HepG2 (cell line): Measurements from ENCODE around the gene STUB1. TPM values are rescaled to one million over a fixed set of nuclear protein-coding genes. Genes with fewer than 3 reads are reported as not detected.
A peak's percentile ranks its signal among the peaks of the same experiment; 100 is the strongest.

ENCODE experiments used
- ADNP ChIP-seq: sonication (generic); formaldehyde crosslinking; IDR thresholded peaks from 2 replicates; pipeline ENCODE4 v1.4.0; 2020; ENCODE audit warnings: missing genetic modification reagents
- AGO2 ChIP-seq: fragments of 200-400 bp; formaldehyde crosslinking; optimal IDR thresholded peaks from 2 replicates; pipeline ENCODE3; 2017; ENCODE audit warnings: mild to moderate bottlenecking, low read depth, low read length, moderate library complexity
- EED ChIP-seq: sonication (generic); formaldehyde crosslinking; IDR thresholded peaks from 2 replicates; pipeline ENCODE4 v1.5.0; 2020; ENCODE audit warnings: mild to moderate bottlenecking, missing genetic modification reagents
- EHMT2 ChIP-seq: fragments of 200-600 bp; sonication (generic); IDR thresholded peaks from 2 replicates; pipeline ENCODE4 v1.7.0; 2017; ENCODE audit warnings: antibody characterized with exemption, low read depth, low read length, borderline replicate concordance
- IRF2 ChIP-seq: IDR thresholded peaks from 2 replicates; pipeline ENCODE4 v1.6.1; 2018; ENCODE audit warnings: missing genetic modification reagents, missing compliant biosample characterization
- KLF12 ChIP-seq: sonication (generic); formaldehyde crosslinking; IDR thresholded peaks from 2 replicates; pipeline ENCODE4 v1.4.0; 2020; ENCODE audit warnings: missing genetic modification reagents, borderline replicate concordance
- MIER3 ChIP-seq: IDR thresholded peaks from 2 replicates; pipeline ENCODE4 v1.6.1; 2016; ENCODE audit warnings: missing compliant biosample characterization, borderline replicate concordance
- NAIF1 ChIP-seq: sonication (generic); formaldehyde crosslinking; IDR thresholded peaks from 2 replicates; pipeline ENCODE4 v1.5.0; 2020; ENCODE audit warnings: mild to moderate bottlenecking, missing genetic modification reagents, borderline replicate concordance
- NFE2L2 ChIP-seq: fragments of 150-350 bp; IDR thresholded peaks from 2 replicates; pipeline ENCODE4 v1.6.1; 2014; ENCODE audit warnings: low read length
- NFYC ChIP-seq: IDR thresholded peaks from 2 replicates; pipeline ENCODE4 v1.6.1; 2016; ENCODE audit warnings: missing genetic modification reagents, missing compliant biosample characterization
- TBL1XR1 ChIP-seq: fragments of 150-350 bp; IDR thresholded peaks from 2 replicates; pipeline ENCODE4 v1.6.1; 2014; ENCODE audit warnings: borderline replicate concordance, low read length; ENCODE audit not compliant: partially characterized antibody
- U2AF2 ChIP-seq: fragments of 200-400 bp; formaldehyde crosslinking; IDR thresholded peaks from 2 replicates; pipeline ENCODE4 v1.6.1; 2017; ENCODE audit warnings: low read depth, mild to moderate bottlenecking, low read length
- YEATS2 ChIP-seq: sonication (generic); formaldehyde crosslinking; IDR thresholded peaks from 2 replicates; pipeline ENCODE4 v1.4.0; 2020; ENCODE audit warnings: missing genetic modification reagents, borderline replicate concordance
- ZKSCAN8 ChIP-seq: IDR thresholded peaks from 2 replicates; pipeline ENCODE4 v1.6.1; 2016; ENCODE audit warnings: borderline replicate concordance, missing genetic modification reagents, missing compliant biosample characterization
- ZNF12 ChIP-seq: sonication (generic); formaldehyde crosslinking; IDR thresholded peaks from 2 replicates; pipeline ENCODE4 v1.5.0; 2020; ENCODE audit warnings: missing genetic modification reagents
- ZNF205 ChIP-seq: IDR thresholded peaks from 2 replicates; pipeline ENCODE4 v1.6.1; 2018; ENCODE audit warnings: missing biosample characterization, missing genetic modification reagents
- ZNF431 ChIP-seq: sonication (generic); formaldehyde crosslinking; IDR thresholded peaks from 2 replicates; pipeline ENCODE4 v1.9.0; 2022; ENCODE audit warnings: missing genetic modification reagents, low read depth, mild to moderate bottlenecking, borderline replicate concordance
- ZNF552 ChIP-seq: sonication (generic); formaldehyde crosslinking; IDR thresholded peaks from 2 replicates; pipeline ENCODE4 v1.9.0; 2022; ENCODE audit warnings: missing genetic modification reagents, mild to moderate bottlenecking, borderline replicate concordance
- ZNF567 ChIP-seq: sonication (generic); formaldehyde crosslinking; IDR thresholded peaks from 2 replicates; pipeline ENCODE4 v1.8.1; 2023; ENCODE audit warnings: mild to moderate bottlenecking, missing genetic modification reagents, borderline replicate concordance
- ZNF572 ChIP-seq: sonication (generic); formaldehyde crosslinking; IDR thresholded peaks from 2 replicates; pipeline ENCODE4 v1.5.1; 2020; ENCODE audit warnings: mild to moderate bottlenecking, missing genetic modification reagents
- ZNF605 ChIP-seq: sonication (generic); formaldehyde crosslinking; IDR thresholded peaks from 2 replicates; pipeline ENCODE4 v1.8.0; 2022; ENCODE audit warnings: mild to moderate bottlenecking, missing genetic modification reagents
- ZNF737 ChIP-seq: sonication (generic); formaldehyde crosslinking; IDR thresholded peaks from 2 replicates; pipeline ENCODE4 v1.5.0; 2020; ENCODE audit warnings: missing genetic modification reagents, mild to moderate bottlenecking, borderline replicate concordance
- ZNF782 ChIP-seq: sonication (generic); formaldehyde crosslinking; IDR thresholded peaks from 2 replicates; pipeline ENCODE4 v1.4.0; 2020; ENCODE audit warnings: missing genetic modification reagents, mild to moderate bottlenecking, borderline replicate concordance
- ZNF788 ChIP-seq: sonication (generic); formaldehyde crosslinking; IDR thresholded peaks from 2 replicates; pipeline ENCODE4 v1.5.0; 2020; ENCODE audit warnings: mild to moderate bottlenecking, missing genetic modification reagents, borderline replicate concordance
- ZNF891 ChIP-seq: sonication (generic); formaldehyde crosslinking; IDR thresholded peaks from 2 replicates; pipeline ENCODE4 v1.5.0; 2020; ENCODE audit warnings: mild to moderate bottlenecking, missing genetic modification reagents
- polyA plus RNA-seq, 8 experiments: library from polyadenylated mRNA; depleted of rRNA in 3 of 8; stranded (reverse) in 7 of 8; unstranded in 1 of 8; fragments of >200 nt; fragmentation: Illumina TruSeq in 4 of 8; extraction: Trizol in 4 of 8; gene quantifications; 2 replicates each; pipeline versions ENCODE4 v1.2.1 to v1.2.3, GENCODE V29; 2011 to 2016; ENCODE audit warnings: low read depth in 4 of 8, missing spikeins in 1 of 8, mixed read lengths in 1 of 8; ENCODE audit not compliant: insufficient read depth in 1 of 8
- total RNA-seq, 5 experiments: library from RNA; depleted of rRNA; stranded (reverse); fragments of >200 nt; fragmentation: Illumina TruSeq; extraction: Trizol; gene quantifications; 2 replicates each; pipeline ENCODE4 v1.2.3, GENCODE V29; 2016; ENCODE audit warnings: low read depth in 1 of 5
- TF ChIP-seq, protein P1 (sequence below): sonication (generic); formaldehyde crosslinking; IDR thresholded peaks from 2 replicates; pipeline ENCODE4 v1.4.0; 2020; ENCODE audit warnings: missing genetic modification reagents
- TF ChIP-seq, protein P2 (sequence below): sonication (generic); formaldehyde crosslinking; IDR thresholded peaks from 2 replicates; pipeline ENCODE4 v1.5.1; 2020; ENCODE audit warnings: mild to moderate bottlenecking, moderate library complexity, missing genetic modification reagents
- TF ChIP-seq, protein P3 (sequence below): sonication (generic); formaldehyde crosslinking; IDR thresholded peaks from 2 replicates; pipeline ENCODE4 v1.8.0; 2022; ENCODE audit warnings: mild to moderate bottlenecking, missing genetic modification reagents, borderline replicate concordance

Gene STUB1
- total and polyA plus RNA-seq, 2 of the 13 experiments (the other 11 are each of a cell fraction or from before 2014, with no cell fraction given), result 52.9 to 78.2 TPM

DNA sequence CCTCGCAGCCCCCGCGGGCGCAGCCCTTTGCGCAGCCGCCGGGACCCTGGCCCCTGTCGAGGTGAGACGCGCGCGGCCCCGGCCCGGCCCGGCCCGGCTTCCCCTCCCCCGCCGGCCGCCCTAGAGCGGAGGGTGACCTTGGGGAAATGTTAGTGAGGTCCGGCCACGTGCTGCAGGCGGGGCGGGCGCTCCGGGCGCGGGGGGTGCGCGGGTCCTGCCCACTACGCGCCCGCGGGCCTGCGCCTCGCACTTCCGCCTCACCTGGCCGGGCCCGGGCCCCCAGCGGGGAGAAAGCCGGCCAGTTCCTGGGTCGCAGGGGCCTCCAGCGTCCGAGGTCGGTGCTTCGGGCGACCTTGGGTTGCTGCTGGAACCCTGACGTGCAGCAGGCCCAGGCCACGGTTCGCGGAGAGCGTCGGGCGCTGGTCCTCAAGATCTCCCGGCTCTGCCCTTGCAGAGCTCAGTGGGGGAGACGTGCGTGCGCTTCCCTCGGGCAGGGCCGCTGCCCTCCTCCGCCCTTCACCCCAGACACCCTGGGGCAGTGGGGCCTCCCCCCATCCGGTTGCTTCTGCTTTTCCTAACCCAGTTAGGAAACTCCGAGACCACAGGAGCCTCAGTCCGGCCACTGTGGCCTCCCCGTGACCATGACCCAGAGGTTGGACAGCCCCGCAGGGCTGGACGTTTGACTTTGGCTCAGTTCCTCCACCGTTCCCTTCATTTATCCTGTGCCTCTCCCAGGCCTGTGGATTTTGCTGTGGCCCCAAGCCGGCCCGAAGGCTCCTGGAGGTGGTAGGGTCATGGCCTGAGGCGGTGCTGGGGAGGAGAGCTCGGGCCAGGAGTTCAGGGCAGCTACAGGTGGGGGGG, 37.8 kb upstream of the STUB1 start (continued):
- no peak for TF ChIP-seq ZNF737 (CRISPR knock-in tag)
- TF ChIP-seq, protein P1, sequence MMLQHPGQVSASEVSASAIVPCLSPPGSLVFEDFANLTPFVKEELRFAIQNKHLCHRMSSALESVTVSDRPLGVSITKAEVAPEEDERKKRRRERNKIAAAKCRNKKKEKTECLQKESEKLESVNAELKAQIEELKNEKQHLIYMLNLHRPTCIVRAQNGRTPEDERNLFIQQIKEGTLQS, result peak; percentile 60; the same call in 1 of the 2 replicates
- no peak for TF ChIP-seq ADNP (CRISPR knock-in tag)
- TF ChIP-seq AGO2, result peak; percentile 74
- TF ChIP-seq, protein P2, sequence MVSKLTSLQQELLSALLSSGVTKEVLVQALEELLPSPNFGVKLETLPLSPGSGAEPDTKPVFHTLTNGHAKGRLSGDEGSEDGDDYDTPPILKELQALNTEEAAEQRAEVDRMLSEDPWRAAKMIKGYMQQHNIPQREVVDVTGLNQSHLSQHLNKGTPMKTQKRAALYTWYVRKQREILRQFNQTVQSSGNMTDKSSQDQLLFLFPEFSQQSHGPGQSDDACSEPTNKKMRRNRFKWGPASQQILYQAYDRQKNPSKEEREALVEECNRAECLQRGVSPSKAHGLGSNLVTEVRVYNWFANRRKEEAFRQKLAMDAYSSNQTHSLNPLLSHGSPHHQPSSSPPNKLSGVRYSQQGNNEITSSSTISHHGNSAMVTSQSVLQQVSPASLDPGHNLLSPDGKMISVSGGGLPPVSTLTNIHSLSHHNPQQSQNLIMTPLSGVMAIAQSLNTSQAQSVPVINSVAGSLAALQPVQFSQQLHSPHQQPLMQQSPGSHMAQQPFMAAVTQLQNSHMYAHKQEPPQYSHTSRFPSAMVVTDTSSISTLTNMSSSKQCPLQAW (CRISPR knock-in tag), result no peak; the same call in 1 of the 2 replicates
- no peak for TF ChIP-seq EED (CRISPR knock-in tag)
- no peak for TF ChIP-seq ZNF605 (CRISPR knock-in tag)
- TF ChIP-seq ZNF891 (CRISPR knock-in tag), result peak; percentile 78
- no peak for TF ChIP-seq NAIF1 (CRISPR knock-in tag)
- TF ChIP-seq ZNF782 (CRISPR knock-in tag), result no peak; the same call in 1 of the 2 replicates
- TF ChIP-seq EHMT2, result no peak
- TF ChIP-seq YEATS2 (CRISPR knock-in tag), result no peak; the same call in 1 of the 2 replicates
- TF ChIP-seq ZNF205 (CRISPR knock-in tag), result no peak
- no peak for TF ChIP-seq TBL1XR1
- TF ChIP-seq U2AF2, result no peak
- 0 out of 2 replicates have a peak, but pooled peaks have one; percentile 25 for TF ChIP-seq KLF12 (CRISPR knock-in tag)
- TF ChIP-seq IRF2, result 0 out of 2 replicates have a peak, but pooled peaks have one; percentile 32
- peak; percentile 80; the same call in 1 of the 2 replicates for TF ChIP-seq ZNF431
- no peak; the same call in none of the 2 replicates for TF ChIP-seq ZNF788 (CRISPR knock-in tag)
- no peak for TF ChIP-seq ZKSCAN8
- TF ChIP-seq MIER3 (CRISPR knock-in tag), result no peak
- no peak for TF ChIP-seq NFYC (CRISPR knock-in tag)
- 0 out of 2 replicates have a peak, but pooled peaks have one; percentile 41 for TF ChIP-seq ZNF552 (CRISPR knock-in tag)
- TF ChIP-seq ZNF567, result no peak
- no peak for TF ChIP-seq ZNF12 (CRISPR knock-in tag)
- no peak for TF ChIP-seq NFE2L2
- TF ChIP-seq, protein P3, sequence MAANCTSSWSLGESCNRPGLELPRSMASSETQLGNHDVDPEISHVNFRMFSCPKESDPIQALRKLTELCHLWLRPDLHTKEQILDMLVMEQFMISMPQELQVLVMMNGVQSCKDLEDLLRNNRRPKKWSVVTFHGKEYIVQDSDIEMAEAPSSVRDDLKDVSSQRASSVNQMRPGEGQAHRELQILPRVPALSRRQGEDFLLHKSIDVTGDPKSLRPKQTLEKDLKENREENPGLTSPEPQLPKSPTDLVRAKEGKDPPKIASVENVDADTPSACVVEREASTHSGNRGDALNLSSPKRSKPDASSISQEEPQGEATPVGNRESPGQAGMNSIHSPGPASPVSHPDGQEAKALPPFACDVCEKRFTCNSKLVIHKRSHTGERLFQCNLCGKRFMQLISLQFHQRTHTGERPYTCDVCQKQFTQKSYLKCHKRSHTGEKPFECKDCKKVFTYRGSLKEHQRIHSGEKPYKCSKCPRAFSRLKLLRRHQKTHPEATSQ (CRISPR knock-in tag), result peak; percentile 70; the same call in 1 of the 2 replicates
- no peak for TF ChIP-seq ZNF572 (CRISPR knock-in tag)
